HG03095 (cell line): ENCODE measurements around the gene LINC01488.

Experiments used
- ATAC-seq: cut with Tn5 transposase; IDR thresholded peaks from one replicate; pipeline ENCODE4 v1.9.1; 2021; ENCODE audit warnings: moderate library complexity; ENCODE audit not compliant: unreplicated experiment

LINC01488 gene

GRCh38 chr11:69475141-69475865 is 6.2 kb upstream of the LINC01488 start:
- no peak for ATAC-seq

GRCh38 chr11:69475866-69476471 is 5.5 kb upstream of the LINC01488 start:
- no peak for ATAC-seq

- ATAC-seq: no peak
These were observed 4.9 kb upstream of the LINC01488 start for GRCh38 chr11:69476509-69476961.

GRCh38 chr11:69477086-69477485 is 4.4 kb upstream of the LINC01488 start:
- ATAC-seq: no peak

DNA sequence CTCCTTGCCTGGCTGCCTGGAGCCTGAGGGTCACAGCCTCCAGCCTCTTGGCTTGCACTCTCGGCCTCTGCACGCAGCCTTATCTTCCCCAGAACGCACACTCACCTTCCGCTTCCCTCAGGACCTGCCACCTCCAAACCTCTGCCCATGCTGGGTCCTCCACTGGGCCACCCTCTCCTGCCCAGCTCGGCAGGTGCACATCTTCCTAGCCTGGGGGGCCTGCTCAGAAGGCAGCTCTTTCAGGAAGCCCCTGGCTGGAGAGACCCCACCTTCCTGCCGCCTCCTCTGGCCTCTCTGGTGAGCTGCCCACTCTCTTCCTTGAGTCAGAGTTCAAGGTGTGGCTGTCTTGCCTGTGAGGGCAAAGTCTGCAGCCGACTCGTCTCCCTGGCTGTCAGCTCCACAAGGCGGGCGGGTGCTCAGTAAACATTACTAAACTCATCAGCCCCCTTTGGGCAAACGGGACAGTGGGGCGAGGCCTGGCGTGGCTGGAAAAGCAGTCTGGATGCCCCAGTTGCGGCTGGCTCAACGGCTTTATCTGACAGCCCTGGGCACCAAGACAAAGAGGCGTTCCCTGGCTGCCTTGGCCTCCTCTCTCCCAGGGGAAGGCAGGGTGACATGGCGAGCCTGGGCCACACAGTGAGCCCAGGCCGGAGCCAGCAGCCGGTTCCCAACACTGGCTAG is 1.7 kb upstream of the LINC01488 start:
- no peak for ATAC-seq

GRCh38 chr11:69480547-69481392 is 693 bp upstream of the LINC01488 start:
- ATAC-seq: no peak

DNA sequence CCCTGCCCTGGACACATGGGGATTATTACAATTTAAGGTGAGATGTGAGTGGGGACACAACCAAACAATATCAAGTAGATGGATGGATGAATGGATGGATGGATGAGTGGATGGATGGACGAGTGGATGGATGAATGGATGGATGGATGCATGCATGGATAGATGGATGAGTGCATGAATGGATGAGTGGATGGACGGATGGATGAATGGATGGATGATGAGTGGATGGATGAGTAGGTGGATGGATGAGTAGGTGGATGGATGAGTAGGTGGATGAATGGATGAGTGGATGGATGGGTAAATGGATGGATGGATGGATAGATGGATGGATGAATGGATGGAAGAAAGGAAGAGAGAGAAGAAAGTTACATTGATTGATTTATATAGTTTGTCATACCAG is 859 bp downstream of the LINC01488 start:
- ATAC-seq: no peak

- ATAC-seq: no peak
These were observed 1.7 kb downstream of the LINC01488 start for GRCh38 chr11:69483170-69483569.

DNA sequence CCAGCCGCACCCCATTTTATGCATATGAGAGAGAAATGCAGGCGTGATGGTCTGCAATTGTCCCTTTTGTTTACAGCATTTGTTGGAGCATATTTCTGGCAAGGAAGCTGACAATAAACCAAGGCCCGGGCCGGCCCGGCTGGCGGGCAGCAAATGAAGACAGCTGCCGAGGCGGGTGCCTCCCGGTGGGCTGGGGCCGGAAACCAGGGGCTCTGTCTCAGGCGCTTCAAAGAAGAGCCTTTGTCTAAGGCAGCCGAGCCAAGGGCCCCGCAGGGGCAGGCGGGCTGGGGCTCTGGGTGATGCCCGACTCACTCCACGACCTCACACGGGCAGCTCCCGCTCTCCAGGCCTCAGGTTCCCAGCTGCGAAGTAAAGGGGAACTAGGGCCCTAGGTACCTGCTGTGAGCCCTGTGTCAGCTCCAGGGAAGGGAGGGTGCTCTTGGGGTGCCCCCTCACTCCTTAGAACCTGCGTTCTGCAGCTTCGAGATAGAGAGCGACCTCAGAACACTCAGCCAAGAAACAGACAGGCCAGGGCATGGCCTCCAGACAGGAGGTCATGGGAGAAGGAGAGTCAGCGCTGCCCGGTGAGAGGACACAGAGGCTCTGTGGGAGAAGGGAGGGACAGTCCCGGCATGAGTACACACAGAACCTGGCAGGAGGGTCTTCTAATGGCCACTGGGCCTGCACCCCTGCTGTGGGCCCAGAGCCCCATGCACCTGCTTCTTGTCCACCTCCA is 2.4 kb downstream of the LINC01488 start:
- no peak for ATAC-seq

DNA sequence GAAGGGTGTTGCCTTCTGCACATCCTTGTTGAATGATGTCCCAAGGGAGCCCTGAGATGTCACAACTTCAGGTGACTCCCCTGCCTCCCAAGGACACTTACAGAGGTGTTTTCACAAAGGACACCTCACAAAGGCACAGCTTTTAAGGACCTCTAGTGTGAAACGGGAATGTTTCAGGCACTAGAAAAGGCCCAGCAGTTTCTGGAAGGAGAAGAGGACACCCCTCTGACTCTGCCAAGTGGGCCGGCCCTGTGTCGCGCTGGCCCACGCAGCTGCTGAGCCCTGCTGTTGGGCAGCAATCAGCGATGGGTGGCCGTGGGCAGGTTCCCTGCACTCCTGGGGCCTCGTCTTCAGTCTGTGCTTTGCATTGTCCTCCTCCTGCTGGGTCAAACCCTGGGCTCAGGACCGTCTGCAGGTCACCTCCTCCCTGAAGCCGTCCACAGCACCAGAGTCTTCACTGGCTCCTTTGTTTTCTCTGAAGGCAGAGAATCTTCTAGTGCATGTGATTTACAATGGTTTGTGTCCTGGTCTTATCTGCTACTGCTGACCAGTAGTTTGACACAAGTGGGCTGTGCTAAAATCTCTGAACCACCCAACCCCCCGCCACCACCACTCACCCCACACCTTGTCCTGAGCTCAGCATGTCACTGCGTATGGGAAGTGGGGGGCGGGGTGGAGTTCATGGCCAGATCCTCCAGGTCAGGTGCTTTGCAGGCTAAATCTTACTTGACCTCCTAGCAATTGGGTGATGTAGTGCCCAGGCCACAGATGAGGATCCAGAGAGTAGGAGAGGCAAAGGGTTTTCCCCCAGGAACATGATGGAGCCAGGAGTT is 3.2 kb downstream of the LINC01488 start:
- no peak for ATAC-seq

- no peak for ATAC-seq
These were observed 4.0 kb downstream of the LINC01488 start for GRCh38 chr11:69485337-69486041.

- no peak for ATAC-seq
These were observed 4.8 kb downstream of the LINC01488 start for GRCh38 chr11:69486056-69486772.

GRCh38 chr11:69486773-69487291 is 5.4 kb downstream of the LINC01488 start:
- no peak for ATAC-seq

DNA sequence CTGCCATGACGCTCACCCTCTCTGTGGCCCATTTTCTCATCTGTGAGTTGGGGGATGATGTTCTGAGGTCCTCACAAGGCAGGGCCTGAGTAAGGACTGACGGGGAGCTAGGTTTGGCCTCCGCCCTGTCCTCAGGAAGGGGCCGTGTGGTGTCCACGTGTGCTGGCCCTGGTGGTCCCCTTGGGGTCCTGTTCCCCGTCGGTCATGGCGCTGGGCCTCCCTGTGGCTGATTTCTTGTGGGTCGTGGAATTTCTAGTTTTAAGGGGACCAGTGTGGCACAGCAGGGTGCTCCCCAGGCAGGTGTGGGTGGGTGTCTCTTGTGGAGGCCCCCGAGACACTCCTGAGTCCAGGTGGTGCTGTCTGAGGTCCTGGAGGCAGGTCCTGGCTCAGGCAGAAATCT is 5.9 kb downstream of the LINC01488 start:
- ATAC-seq: no peak

GRCh38 chr11:69487849-69488542 is 6.5 kb downstream of the LINC01488 start:
- ATAC-seq: no peak

DNA sequence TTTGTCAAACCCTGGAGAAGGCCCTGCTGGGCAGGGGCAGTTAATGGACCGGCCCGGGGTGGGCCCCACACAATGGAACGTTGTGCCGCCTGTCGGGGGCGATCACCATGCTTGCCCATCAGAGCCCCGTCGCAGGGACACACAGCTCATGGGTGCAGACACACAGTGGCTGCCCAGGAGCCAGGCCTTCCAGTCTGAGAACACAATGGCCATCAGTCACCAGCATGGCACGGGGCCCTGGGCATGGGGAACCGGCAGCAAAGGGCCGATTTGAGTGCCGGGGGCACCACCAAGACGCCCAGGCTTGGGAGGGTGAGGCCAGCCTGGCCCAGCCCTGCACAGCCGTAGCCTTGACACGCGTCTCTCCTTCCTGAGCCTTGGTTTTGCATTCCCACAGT is 7.1 kb downstream of the LINC01488 start:
- ATAC-seq: no peak

- ATAC-seq: no peak
These were observed 7.7 kb downstream of the LINC01488 start for GRCh38 chr11:69489031-69489745.
